HepG2 (cell line): Measurements from ENCODE around the gene KCNIP4. TPM values are rescaled to one million over a fixed set of nuclear protein-coding genes. Genes with fewer than 3 reads are reported as not detected.

Source experiments
- ATAC-seq: fragments of 200-7000 bp; cut with Tn5 transposase; 3 replicates; pipeline ENCODE4 v1.9.1; 2020; ENCODE audit warnings: mild to moderate bottlenecking, moderate library complexity
- BruUV-seq: library from RNA; stranded (reverse); fragments of 400-500 nt; replicated peaks from 2 replicates; lab custom pipeline; 2021; lab: Mats Ljungman, UMichigan
- CTCF ChIA-PET: fragments of 300-600 bp; formaldehyde crosslinking; extraction: SDS; loops from one replicate; lab custom pipeline; 2021; ENCODE audit warnings: low total read pairs, inconsistent platforms, low intra/inter-chr PET ratio; lab: Yijun Ruan, JAX
- POLR2A ChIA-PET: fragments of 350-600 bp; sonication (Branson Sonifier 250); formaldehyde crosslinking; loops from one replicate; lab custom pipeline; 2020; ENCODE audit warnings: antibody characterized with exemption, inconsistent platforms; lab: Yijun Ruan, JAX
- DNase-seq: peaks from one replicate; pipeline ENCODE4 v3.0.0-alpha.2; 2015; ENCODE audit warnings: low spot score
- FAIRE-seq: peaks from 3 replicates; lab custom pipeline; 2011; peaks lifted over from hg19 to GRCh38; lab: Jason Lieb, UNC
- H2AFZ ChIP-seq: one replicate; pipeline ENCODE4 v1.6.1; 2011; ENCODE audit warnings: low read length, inconsistent platforms
- H3K27ac ChIP-seq: fragments of 300-600 bp; 3 replicates; pipeline ENCODE4 v1.8.0; 2011; ENCODE audit warnings: mixed run types, mild to moderate bottlenecking, mixed read lengths, low read length, inconsistent platforms; ENCODE audit not compliant: insufficient read depth; ENCODE audit errors: extremely low read length
- H3K27me3 ChIP-seq, 2 experiments: fragments of 200-600 bp in 1 of 2; 2 replicates in 1 of 2; 3 replicates in 1 of 2; pipeline versions ENCODE4 v1.6.0 to v1.8.0; 2011; ENCODE audit warnings: low read length in 2 of 2, mild to moderate bottlenecking in 2 of 2, moderate library complexity in 2 of 2, inconsistent platforms in 1 of 2; ENCODE audit not compliant: insufficient read depth in 2 of 2, control insufficient read depth in 1 of 2
- H3K36me3 ChIP-seq, 2 experiments: fragments of 200-600 bp in 1 of 2; replicated peaks in 1 of 2; 2 replicates in 1 of 2; 3 replicates in 1 of 2; pipeline versions ENCODE4 v1.5.1 to v1.8.0; 2011; ENCODE audit warnings: low read length in 2 of 2, inconsistent platforms in 1 of 2; ENCODE audit not compliant: insufficient read depth in 2 of 2, control insufficient read depth in 1 of 2
- H3K4me1 ChIP-seq: 2 replicates; pipeline ENCODE4 v1.5.1; 2012; ENCODE audit warnings: low read length, inconsistent platforms; ENCODE audit not compliant: insufficient read depth
- H3K4me2 ChIP-seq: 2 replicates; pipeline ENCODE4 v1.6.0; 2011; ENCODE audit warnings: low read depth, low read length, inconsistent platforms
- H3K4me3 ChIP-seq, 3 experiments: fragments of 200-600 bp in 1 of 3; sonication (generic), shearing (Covaris generic) in 1 of 3; replicated peaks in 1 of 3; 2 replicates each; pipeline ENCODE4 v1.5.1; 2011 to 2016; ENCODE audit warnings: low read length in 3 of 3, inconsistent platforms in 2 of 3, low read depth in 2 of 3, mild to moderate bottlenecking in 2 of 3, control low read depth in 1 of 3, mixed read lengths in 1 of 3; ENCODE audit not compliant: insufficient read depth in 1 of 3
- H3K79me2 ChIP-seq: one replicate; pipeline ENCODE4 v1.6.1; 2011; ENCODE audit warnings: low read length, inconsistent platforms; ENCODE audit not compliant: insufficient read depth
- H3K9ac ChIP-seq: 2 replicates; pipeline ENCODE4 v1.6.0; 2011; ENCODE audit warnings: mild to moderate bottlenecking, low read depth, low read length, inconsistent platforms; ENCODE audit not compliant: insufficient read depth
- H3K9me3 ChIP-seq: 2 replicates; pipeline ENCODE4 v1.5.1; 2012; ENCODE audit warnings: mild to moderate bottlenecking, low read length
- H4K20me1 ChIP-seq: 2 replicates; pipeline ENCODE4 v1.6.0; 2011; ENCODE audit warnings: inconsistent platforms, mild to moderate bottlenecking, low read length, moderate library complexity; ENCODE audit not compliant: insufficient read depth
- BRD4 ChIP-seq: sonication (generic); formaldehyde crosslinking; IDR thresholded peaks from 2 replicates; pipeline ENCODE4 v1.4.0; 2020; ENCODE audit warnings: missing genetic modification reagents
- GFI1 ChIP-seq: sonication (generic); formaldehyde crosslinking; IDR thresholded peaks from 2 replicates; pipeline ENCODE4 v1.5.0; 2020; ENCODE audit warnings: missing genetic modification reagents, mild to moderate bottlenecking, borderline replicate concordance
- KLF12 ChIP-seq: sonication (generic); formaldehyde crosslinking; IDR thresholded peaks from 2 replicates; pipeline ENCODE4 v1.4.0; 2020; ENCODE audit warnings: missing genetic modification reagents, borderline replicate concordance
- U2AF2 ChIP-seq: fragments of 200-400 bp; formaldehyde crosslinking; IDR thresholded peaks from 2 replicates; pipeline ENCODE4 v1.6.1; 2017; ENCODE audit warnings: low read depth, mild to moderate bottlenecking, low read length
- YEATS2 ChIP-seq: sonication (generic); formaldehyde crosslinking; IDR thresholded peaks from 2 replicates; pipeline ENCODE4 v1.4.0; 2020; ENCODE audit warnings: missing genetic modification reagents, borderline replicate concordance
- ZNF430 ChIP-seq: sonication (generic); formaldehyde crosslinking; IDR thresholded peaks from 2 replicates; pipeline ENCODE4 v1.9.0; 2021; ENCODE audit warnings: mild to moderate bottlenecking, missing genetic modification reagents
- WGBS: methylation state at CpG from one replicate; pipeline ENCODE4 v1.1.6; 2017; ENCODE audit warnings: low lambda C conversion rate; 5-methylcytosine and 5-hydroxymethylcytosine counted together
- in situ Hi-C: cut with HindIII; loops from 2 replicates; pipeline ENCODE4 v1.10.0; 2017; ENCODE audit warnings: low pct_unique_long_range_greater_than_20kb; ENCODE audit not compliant: extremely low pct_ligation_motif_present
- intact Hi-C: fragments of 100-400 bp; cut with micrococcal nuclease; formaldehyde crosslinking; loops from one replicate; pipeline ENCODE4 v1.10.0; 2022; ENCODE audit not compliant: unreplicated experiment
- polyA plus RNA-seq, 8 experiments: library from polyadenylated mRNA; depleted of rRNA in 3 of 8; stranded (reverse) in 7 of 8; unstranded in 1 of 8; fragments of >200 nt; fragmentation: Illumina TruSeq in 4 of 8; extraction: Trizol in 4 of 8; gene quantifications; 2 replicates each; pipeline versions ENCODE4 v1.2.1 to v1.2.3, GENCODE V29; 2011 to 2016; ENCODE audit warnings: low read depth in 4 of 8, missing spikeins in 1 of 8, mixed read lengths in 1 of 8; ENCODE audit not compliant: insufficient read depth in 1 of 8
- total RNA-seq, 5 experiments: library from RNA; depleted of rRNA; stranded (reverse); fragments of >200 nt; fragmentation: Illumina TruSeq; extraction: Trizol; gene quantifications; 2 replicates each; pipeline ENCODE4 v1.2.3, GENCODE V29; 2016; ENCODE audit warnings: low read depth in 1 of 5
- TF ChIP-seq, protein P1 (sequence below): sonication (generic); formaldehyde crosslinking; IDR thresholded peaks from 2 replicates; pipeline ENCODE4 v1.4.0; 2020; ENCODE audit warnings: missing genetic modification reagents
- TF ChIP-seq, protein P2 (sequence below): sonication (generic); formaldehyde crosslinking; IDR thresholded peaks from 2 replicates; pipeline ENCODE4 v1.4.0; 2020; ENCODE audit warnings: missing genetic modification reagents
- TF ChIP-seq, protein P3 (sequence below): sonication (generic); formaldehyde crosslinking; IDR thresholded peaks from 2 replicates; pipeline ENCODE4 v1.4.0; 2020; ENCODE audit warnings: mild to moderate bottlenecking, missing genetic modification reagents

The KCNIP4 gene
- total and polyA plus RNA-seq, 2 of the 13 experiments (the other 11 are each of a cell fraction or from before 2014, with no cell fraction given), result 0.09 TPM; not detected in 1

DNA sequence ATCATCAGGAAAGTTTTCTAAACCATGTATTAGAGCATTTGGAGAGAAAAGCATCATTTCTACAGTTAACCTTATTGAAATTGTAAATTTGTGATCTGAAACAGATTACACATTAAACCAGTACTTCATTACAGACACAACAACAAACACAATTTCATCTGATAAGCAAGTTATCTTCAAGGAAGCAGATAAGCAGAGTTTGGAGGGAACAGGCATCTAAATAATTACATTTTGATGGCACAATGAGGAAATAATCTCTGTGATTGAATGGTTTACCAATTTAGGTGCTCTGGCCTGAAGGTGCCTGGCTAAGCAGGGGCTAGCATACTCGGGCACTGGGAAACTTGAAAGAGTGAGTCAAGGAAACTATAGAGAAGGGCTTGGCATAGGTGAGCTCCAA, 628.5 kb downstream of the KCNIP4 start:
- ATAC-seq, result no peak
- Histone ChIP-seq H3K27ac (no peak overlapping the region), H3K9me3 (peaks cover 69% of the 10 kb centered on the region), H3K27me3 (no peaks in the 10 kb centered on the region), H2AFZ (no peak overlapping the region), H3K79me2 (no peaks in the 10 kb centered on the region), H3K9ac (no peak overlapping the region), H4K20me1 (no peaks in the 10 kb centered on the region), H3K4me1 (no peaks in the 10 kb centered on the region), H3K4me2 (no peak overlapping the region), H3K4me3 (no peak overlapping the region), H3K36me3 (no peaks in the 10 kb centered on the region)
- intact Hi-C loops (no loop called here), in situ Hi-C loops (no loop called here)
- ChIA-PET POLR2A (no interaction called here), CTCF (no interaction called here)
- no TSS peak for BruUV-seq
- no peak for FAIRE-seq
- no peak for DNase-seq
- WGBS, result 0% methylated on average over 1 of the region's 1 CpG
- TF ChIP-seq, protein P1, sequence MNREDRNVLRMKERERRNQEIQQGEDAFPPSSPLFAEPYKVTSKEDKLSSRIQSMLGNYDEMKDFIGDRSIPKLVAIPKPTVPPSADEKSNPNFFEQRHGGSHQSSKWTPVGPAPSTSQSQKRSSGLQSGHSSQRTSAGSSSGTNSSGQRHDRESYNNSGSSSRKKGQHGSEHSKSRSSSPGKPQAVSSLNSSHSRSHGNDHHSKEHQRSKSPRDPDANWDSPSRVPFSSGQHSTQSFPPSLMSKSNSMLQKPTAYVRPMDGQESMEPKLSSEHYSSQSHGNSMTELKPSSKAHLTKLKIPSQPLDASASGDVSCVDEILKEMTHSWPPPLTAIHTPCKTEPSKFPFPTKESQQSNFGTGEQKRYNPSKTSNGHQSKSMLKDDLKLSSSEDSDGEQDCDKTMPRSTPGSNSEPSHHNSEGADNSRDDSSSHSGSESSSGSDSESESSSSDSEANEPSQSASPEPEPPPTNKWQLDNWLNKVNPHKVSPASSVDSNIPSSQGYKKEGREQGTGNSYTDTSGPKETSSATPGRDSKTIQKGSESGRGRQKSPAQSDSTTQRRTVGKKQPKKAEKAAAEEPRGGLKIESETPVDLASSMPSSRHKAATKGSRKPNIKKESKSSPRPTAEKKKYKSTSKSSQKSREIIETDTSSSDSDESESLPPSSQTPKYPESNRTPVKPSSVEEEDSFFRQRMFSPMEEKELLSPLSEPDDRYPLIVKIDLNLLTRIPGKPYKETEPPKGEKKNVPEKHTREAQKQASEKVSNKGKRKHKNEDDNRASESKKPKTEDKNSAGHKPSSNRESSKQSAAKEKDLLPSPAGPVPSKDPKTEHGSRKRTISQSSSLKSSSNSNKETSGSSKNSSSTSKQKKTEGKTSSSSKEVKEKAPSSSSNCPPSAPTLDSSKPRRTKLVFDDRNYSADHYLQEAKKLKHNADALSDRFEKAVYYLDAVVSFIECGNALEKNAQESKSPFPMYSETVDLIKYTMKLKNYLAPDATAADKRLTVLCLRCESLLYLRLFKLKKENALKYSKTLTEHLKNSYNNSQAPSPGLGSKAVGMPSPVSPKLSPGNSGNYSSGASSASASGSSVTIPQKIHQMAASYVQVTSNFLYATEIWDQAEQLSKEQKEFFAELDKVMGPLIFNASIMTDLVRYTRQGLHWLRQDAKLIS (CRISPR knock-in tag), result no peak
- no peak for TF ChIP-seq U2AF2
- TF ChIP-seq, protein P2, sequence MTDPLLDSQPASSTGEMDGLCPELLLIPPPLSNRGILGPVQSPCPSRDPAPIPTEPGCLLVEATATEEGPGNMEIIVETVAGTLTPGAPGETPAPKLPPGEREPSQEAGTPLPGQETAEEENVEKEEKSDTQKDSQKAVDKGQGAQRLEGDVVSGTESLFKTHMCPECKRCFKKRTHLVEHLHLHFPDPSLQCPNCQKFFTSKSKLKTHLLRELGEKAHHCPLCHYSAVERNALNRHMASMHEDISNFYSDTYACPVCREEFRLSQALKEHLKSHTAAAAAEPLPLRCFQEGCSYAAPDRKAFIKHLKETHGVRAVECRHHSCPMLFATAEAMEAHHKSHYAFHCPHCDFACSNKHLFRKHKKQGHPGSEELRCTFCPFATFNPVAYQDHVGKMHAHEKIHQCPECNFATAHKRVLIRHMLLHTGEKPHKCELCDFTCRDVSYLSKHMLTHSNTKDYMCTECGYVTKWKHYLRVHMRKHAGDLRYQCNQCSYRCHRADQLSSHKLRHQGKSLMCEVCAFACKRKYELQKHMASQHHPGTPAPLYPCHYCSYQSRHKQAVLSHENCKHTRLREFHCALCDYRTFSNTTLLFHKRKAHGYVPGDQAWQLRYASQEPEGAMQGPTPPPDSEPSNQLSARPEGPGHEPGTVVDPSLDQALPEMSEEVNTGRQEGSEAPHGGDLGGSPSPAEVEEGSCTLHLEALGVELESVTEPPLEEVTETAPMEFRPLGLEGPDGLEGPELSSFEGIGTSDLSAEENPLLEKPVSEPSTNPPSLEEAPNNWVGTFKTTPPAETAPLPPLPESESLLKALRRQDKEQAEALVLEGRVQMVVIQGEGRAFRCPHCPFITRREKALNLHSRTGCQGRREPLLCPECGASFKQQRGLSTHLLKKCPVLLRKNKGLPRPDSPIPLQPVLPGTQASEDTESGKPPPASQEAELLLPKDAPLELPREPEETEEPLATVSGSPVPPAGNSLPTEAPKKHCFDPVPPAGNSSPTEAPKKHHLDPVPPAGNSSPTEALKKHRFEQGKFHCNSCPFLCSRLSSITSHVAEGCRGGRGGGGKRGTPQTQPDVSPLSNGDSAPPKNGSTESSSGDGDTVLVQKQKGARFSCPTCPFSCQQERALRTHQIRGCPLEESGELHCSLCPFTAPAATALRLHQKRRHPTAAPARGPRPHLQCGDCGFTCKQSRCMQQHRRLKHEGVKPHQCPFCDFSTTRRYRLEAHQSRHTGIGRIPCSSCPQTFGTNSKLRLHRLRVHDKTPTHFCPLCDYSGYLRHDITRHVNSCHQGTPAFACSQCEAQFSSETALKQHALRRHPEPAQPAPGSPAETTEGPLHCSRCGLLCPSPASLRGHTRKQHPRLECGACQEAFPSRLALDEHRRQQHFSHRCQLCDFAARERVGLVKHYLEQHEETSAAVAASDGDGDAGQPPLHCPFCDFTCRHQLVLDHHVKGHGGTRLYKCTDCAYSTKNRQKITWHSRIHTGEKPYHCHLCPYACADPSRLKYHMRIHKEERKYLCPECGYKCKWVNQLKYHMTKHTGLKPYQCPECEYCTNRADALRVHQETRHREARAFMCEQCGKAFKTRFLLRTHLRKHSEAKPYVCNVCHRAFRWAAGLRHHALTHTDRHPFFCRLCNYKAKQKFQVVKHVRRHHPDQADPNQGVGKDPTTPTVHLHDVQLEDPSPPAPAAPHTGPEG (CRISPR knock-in tag), result no peak
- no peak for TF ChIP-seq GFI1 (CRISPR knock-in tag)
- no peak for TF ChIP-seq KLF12 (CRISPR knock-in tag)
- TF ChIP-seq, protein P3, sequence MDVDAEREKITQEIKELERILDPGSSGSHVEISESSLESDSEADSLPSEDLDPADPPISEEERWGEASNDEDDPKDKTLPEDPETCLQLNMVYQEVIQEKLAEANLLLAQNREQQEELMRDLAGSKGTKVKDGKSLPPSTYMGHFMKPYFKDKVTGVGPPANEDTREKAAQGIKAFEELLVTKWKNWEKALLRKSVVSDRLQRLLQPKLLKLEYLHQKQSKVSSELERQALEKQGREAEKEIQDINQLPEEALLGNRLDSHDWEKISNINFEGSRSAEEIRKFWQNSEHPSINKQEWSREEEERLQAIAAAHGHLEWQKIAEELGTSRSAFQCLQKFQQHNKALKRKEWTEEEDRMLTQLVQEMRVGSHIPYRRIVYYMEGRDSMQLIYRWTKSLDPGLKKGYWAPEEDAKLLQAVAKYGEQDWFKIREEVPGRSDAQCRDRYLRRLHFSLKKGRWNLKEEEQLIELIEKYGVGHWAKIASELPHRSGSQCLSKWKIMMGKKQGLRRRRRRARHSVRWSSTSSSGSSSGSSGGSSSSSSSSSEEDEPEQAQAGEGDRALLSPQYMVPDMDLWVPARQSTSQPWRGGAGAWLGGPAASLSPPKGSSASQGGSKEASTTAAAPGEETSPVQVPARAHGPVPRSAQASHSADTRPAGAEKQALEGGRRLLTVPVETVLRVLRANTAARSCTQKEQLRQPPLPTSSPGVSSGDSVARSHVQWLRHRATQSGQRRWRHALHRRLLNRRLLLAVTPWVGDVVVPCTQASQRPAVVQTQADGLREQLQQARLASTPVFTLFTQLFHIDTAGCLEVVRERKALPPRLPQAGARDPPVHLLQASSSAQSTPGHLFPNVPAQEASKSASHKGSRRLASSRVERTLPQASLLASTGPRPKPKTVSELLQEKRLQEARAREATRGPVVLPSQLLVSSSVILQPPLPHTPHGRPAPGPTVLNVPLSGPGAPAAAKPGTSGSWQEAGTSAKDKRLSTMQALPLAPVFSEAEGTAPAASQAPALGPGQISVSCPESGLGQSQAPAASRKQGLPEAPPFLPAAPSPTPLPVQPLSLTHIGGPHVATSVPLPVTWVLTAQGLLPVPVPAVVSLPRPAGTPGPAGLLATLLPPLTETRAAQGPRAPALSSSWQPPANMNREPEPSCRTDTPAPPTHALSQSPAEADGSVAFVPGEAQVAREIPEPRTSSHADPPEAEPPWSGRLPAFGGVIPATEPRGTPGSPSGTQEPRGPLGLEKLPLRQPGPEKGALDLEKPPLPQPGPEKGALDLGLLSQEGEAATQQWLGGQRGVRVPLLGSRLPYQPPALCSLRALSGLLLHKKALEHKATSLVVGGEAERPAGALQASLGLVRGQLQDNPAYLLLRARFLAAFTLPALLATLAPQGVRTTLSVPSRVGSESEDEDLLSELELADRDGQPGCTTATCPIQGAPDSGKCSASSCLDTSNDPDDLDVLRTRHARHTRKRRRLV, result no peak
- TF ChIP-seq ZNF430 (CRISPR knock-in tag), result no peak
- TF ChIP-seq YEATS2 (CRISPR knock-in tag), result no peak
- TF ChIP-seq BRD4 (CRISPR knock-in tag), result no peak
